NAMALWA (cell line): ENCODE measurements around the gene C2CD4C.
"Not testable (repeated sequence)": the region's sequence is repeated elsewhere in the genome, so short reads cannot be mapped to it uniquely, and the experiment has no call there.

ENCODE experiments used
- DNase-seq: peaks from one replicate; pipeline ENCODE4 v3.0.0-alpha.2; 2015; ENCODE audit warnings: low spot score

C2CD4C gene

GRCh38 chr19:413756-414420 is 4.9 kb upstream of the C2CD4C start:
- DNase-seq = no peak

- DNase-seq = no peak
Measured at GRCh38 chr19:412356-413355, 3.7 kb upstream of the C2CD4C start.

- no peak for DNase-seq
Measured at GRCh38 chr19:411723-412355, 2.9 kb upstream of the C2CD4C start.

- not testable (repeated sequence) for DNase-seq
Measured at GRCh38 chr19:411121-411722, 2.3 kb upstream of the C2CD4C start.

- no peak for DNase-seq
Measured at GRCh38 chr19:410243-410781, 1.4 kb upstream of the C2CD4C start.

- DNase-seq = peak; percentile 27
Measured at GRCh38 chr19:409516-410242, 732 bp upstream of the C2CD4C start.

GRCh38 chr19:408441-408901 is 476 bp downstream of the C2CD4C start:
- DNase-seq = no peak

- DNase-seq = no peak
Measured at GRCh38 chr19:407511-408440, 1.2 kb downstream of the C2CD4C start.

- DNase-seq = no peak
Measured at GRCh38 chr19:406971-407510, 1.9 kb downstream of the C2CD4C start.

GRCh38 chr19:406135-406781 is 2.7 kb downstream of the C2CD4C start:
- no peak for DNase-seq

- no peak for DNase-seq
Measured at GRCh38 chr19:405121-405965, 3.6 kb downstream of the C2CD4C start.

GRCh38 chr19:403221-404027 is 5.5 kb downstream of the C2CD4C start:
- no peak for DNase-seq

- no peak for DNase-seq
Measured at GRCh38 chr19:402786-403185, 6.2 kb downstream of the C2CD4C start.

- DNase-seq = no peak
Measured at GRCh38 chr19:401866-402511, 7.0 kb downstream of the C2CD4C start.

- no peak for DNase-seq
Measured at GRCh38 chr19:400976-401865, 7.7 kb downstream of the C2CD4C start.

GRCh38 chr19:399370-399769 is 9.6 kb downstream of the C2CD4C start:
- DNase-seq = no peak
